ENCODE measurements around the gene DDR2. TPM values are rescaled to one million over a fixed set of nuclear protein-coding genes. Genes with fewer than 3 reads are reported as not detected.
"Not testable (repeated sequence)": the region's sequence is repeated elsewhere in the genome, so short reads cannot be mapped to it uniquely, and the experiment has no call there.

The DDR2 gene
- total RNA-seq = 100 to 1,000 TPM in 2 of 4 donors, 10 to 100 TPM in 2; 76.5 to 120 (median 103) TPM

- no peaks in the 10 kb centered on the region for H3K9me3 ChIP-seq
- peak; percentile 75 to 92 for DNase-seq (ENCODE audit: low spot score in 2 of 2)
- H3K4me3 ChIP-seq = peak within 1 kb of the TSS; percentile 28 to 56 (median 43)
- no peaks in the 10 kb centered on the region for H3K36me3 ChIP-seq
- TF ChIP-seq POLR2A (IDR thresholded peaks at IDR 0.05) (no peak), EP300 (IDR thresholded peaks at IDR 0.05) (peak in 1 of 2 donors; percentile 84)
- H3K4me1 ChIP-seq = peaks cover 0 to 45% (median 13%) of the 10 kb centered on the region in 4 donors
- 20 to 21% methylated on average over 4 of the region's 4 CpGs for WGBS, 2 donors
- peak within 1 kb of the TSS; percentile 68 to 93 (median 79) for H3K27ac ChIP-seq
- no peaks in the 10 kb centered on the region for H3K27me3 ChIP-seq
Measured at GRCh38 chr1:162632217-162632666, at the start of gene DDR2. Gene DDR2 (plus strand): TSS chr1:162632464. CDS start chr1:162719064, 86,600 bp downstream.

GRCh38 chr1:162582901-162583300 lies 49.4 kb upstream of the DDR2 start:
- H3K27ac ChIP-seq; H3K27me3 ChIP-seq; DNase-seq (ENCODE audit: low spot score in 2 of 2); H3K4me1 ChIP-seq; H3K4me3 ChIP-seq; H3K9me3 ChIP-seq: not testable (repeated sequence)
- WGBS, 2 donors = 74 to 87% methylated on average over 6 of the region's 6 CpGs
- peaks cover 3 to 87% (median 5%) of the 10 kb centered on the region in 3 donors for H3K36me3 ChIP-seq

GRCh38 chr1:162585101-162585500 lies 47.2 kb upstream of the DDR2 start:
- 95 to 97% methylated on average over 4 of the region's 4 CpGs for WGBS, 2 donors
- H3K27me3 ChIP-seq; H3K27ac ChIP-seq; DNase-seq (ENCODE audit: low spot score in 2 of 2); H3K4me1 ChIP-seq; H3K4me3 ChIP-seq; H3K9me3 ChIP-seq: not testable (repeated sequence)
- H3K36me3 ChIP-seq = peaks cover 3 to 81% (median 5%) of the 10 kb centered on the region in 3 donors

GRCh38 chr1:162587347-162587746 lies 44.9 kb upstream of the DDR2 start:
- no peak for TF ChIP-seq CTCF (IDR thresholded peaks at IDR 0.05)
- TF ChIP-seq POLR2A (IDR thresholded peaks at IDR 0.05) = no peak
- TF ChIP-seq EP300 (IDR thresholded peaks at IDR 0.05) = no peak
- H3K4me3 ChIP-seq = no peak overlapping the region
- H3K27ac ChIP-seq = no peak overlapping the region
- WGBS, 2 donors = 70 to 73% methylated on average over 6 of the region's 6 CpGs
- H3K9me3 ChIP-seq = no peaks in the 10 kb centered on the region
- H3K4me1 ChIP-seq = no peaks in the 10 kb centered on the region
- H3K27me3 ChIP-seq = no peaks in the 10 kb centered on the region
- peaks cover 3 to 81% (median 8%) of the 10 kb centered on the region in 3 donors for H3K36me3 ChIP-seq
- DNase-seq (ENCODE audit: low spot score in 2 of 2) = no peak

- no peaks in the 10 kb centered on the region for H3K9me3 ChIP-seq
- H3K36me3 ChIP-seq = peaks cover 3 to 83% (median 8%) of the 10 kb centered on the region in 3 donors
- no peaks in the 10 kb centered on the region for H3K4me1 ChIP-seq
- 97 to 98% methylated on average over 5 of the region's 5 CpGs for WGBS, 2 donors
- H3K27me3 ChIP-seq = no peaks in the 10 kb centered on the region
- H3K4me3 ChIP-seq = no peak overlapping the region
- no peak for DNase-seq (ENCODE audit: low spot score in 2 of 2)
- TF ChIP-seq POLR2A (IDR thresholded peaks at IDR 0.05) = no peak
- TF ChIP-seq EP300 (IDR thresholded peaks at IDR 0.05) = no peak
- TF ChIP-seq CTCF (IDR thresholded peaks at IDR 0.05) = no peak
- no peak overlapping the region for H3K27ac ChIP-seq
Measured at GRCh38 chr1:162587761-162588260, 44.5 kb upstream of the DDR2 start.

- no peak for TF ChIP-seq CTCF (IDR thresholded peaks at IDR 0.05)
- no peak for TF ChIP-seq EP300 (IDR thresholded peaks at IDR 0.05)
- no peaks in the 10 kb centered on the region for H3K9me3 ChIP-seq
- H3K36me3 ChIP-seq = peaks cover 3 to 80% (median 8%) of the 10 kb centered on the region in 3 donors
- DNase-seq (ENCODE audit: low spot score in 2 of 2) = no peak
- WGBS, 2 donors = 53 to 61% methylated on average over 3 of the region's 3 CpGs
- H3K4me3 ChIP-seq = no peak overlapping the region
- no peaks in the 10 kb centered on the region for H3K27me3 ChIP-seq
- no peaks in the 10 kb centered on the region for H3K4me1 ChIP-seq
- peak overlapping the region in 1 of 4 donors; percentile 51 for H3K27ac ChIP-seq
Measured at GRCh38 chr1:162590101-162590500, 42.2 kb upstream of the DDR2 start.
